PFSK-1 (cell line): Measurements from ENCODE around the gene ELOVL2.

Experiments
- FOXP2 ChIP-seq: optimal IDR thresholded peaks from 2 replicates; pipeline ENCODE3; 2011; ENCODE audit warnings: borderline replicate concordance, control low read depth, inconsistent platforms; ENCODE audit not compliant: insufficient read depth; ENCODE audit errors: extremely low read length, extremely low read depth
- POLR2AphosphoS5 ChIP-seq: IDR thresholded peaks from 2 replicates; pipeline ENCODE4 v1.6.1; 2012; ENCODE audit warnings: low read depth, mild to moderate bottlenecking, control low read depth, low read length, moderate library complexity
- SIN3A ChIP-seq: IDR thresholded peaks from 2 replicates; pipeline ENCODE4 v1.6.1; 2012; ENCODE audit warnings: mild to moderate bottlenecking, low read length, moderate library complexity, borderline replicate concordance; ENCODE audit not compliant: insufficient read depth
- TAF1 ChIP-seq: IDR thresholded peaks from 2 replicates; pipeline ENCODE4 v1.6.1; 2012; ENCODE audit warnings: low read length, control low read depth, borderline replicate concordance; ENCODE audit not compliant: insufficient read depth
- TF ChIP-seq, protein P1 (sequence below), 2 experiments: IDR thresholded peaks; 2 replicates each; pipeline versions ENCODE4 v1.6.1 to v1.8.0; 2011 to 2012; ENCODE audit warnings: low read depth in 2 of 2, low read length in 2 of 2, control low read depth in 1 of 2, inconsistent platforms in 1 of 2, mild to moderate bottlenecking in 1 of 2, moderate library complexity in 1 of 2; ENCODE audit not compliant: insufficient read depth in 1 of 2

- TF ChIP-seq POLR2AphosphoS5 (no peak), TAF1 (no peak), SIN3A (no peak), FOXP2 (no peak)
- TF ChIP-seq, protein P1, sequence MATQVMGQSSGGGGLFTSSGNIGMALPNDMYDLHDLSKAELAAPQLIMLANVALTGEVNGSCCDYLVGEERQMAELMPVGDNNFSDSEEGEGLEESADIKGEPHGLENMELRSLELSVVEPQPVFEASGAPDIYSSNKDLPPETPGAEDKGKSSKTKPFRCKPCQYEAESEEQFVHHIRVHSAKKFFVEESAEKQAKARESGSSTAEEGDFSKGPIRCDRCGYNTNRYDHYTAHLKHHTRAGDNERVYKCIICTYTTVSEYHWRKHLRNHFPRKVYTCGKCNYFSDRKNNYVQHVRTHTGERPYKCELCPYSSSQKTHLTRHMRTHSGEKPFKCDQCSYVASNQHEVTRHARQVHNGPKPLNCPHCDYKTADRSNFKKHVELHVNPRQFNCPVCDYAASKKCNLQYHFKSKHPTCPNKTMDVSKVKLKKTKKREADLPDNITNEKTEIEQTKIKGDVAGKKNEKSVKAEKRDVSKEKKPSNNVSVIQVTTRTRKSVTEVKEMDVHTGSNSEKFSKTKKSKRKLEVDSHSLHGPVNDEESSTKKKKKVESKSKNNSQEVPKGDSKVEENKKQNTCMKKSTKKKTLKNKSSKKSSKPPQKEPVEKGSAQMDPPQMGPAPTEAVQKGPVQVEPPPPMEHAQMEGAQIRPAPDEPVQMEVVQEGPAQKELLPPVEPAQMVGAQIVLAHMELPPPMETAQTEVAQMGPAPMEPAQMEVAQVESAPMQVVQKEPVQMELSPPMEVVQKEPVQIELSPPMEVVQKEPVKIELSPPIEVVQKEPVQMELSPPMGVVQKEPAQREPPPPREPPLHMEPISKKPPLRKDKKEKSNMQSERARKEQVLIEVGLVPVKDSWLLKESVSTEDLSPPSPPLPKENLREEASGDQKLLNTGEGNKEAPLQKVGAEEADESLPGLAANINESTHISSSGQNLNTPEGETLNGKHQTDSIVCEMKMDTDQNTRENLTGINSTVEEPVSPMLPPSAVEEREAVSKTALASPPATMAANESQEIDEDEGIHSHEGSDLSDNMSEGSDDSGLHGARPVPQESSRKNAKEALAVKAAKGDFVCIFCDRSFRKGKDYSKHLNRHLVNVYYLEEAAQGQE (IDR thresholded peaks at IDR 0.05; ENCODE audit: insufficient read depth in 1 of 2, low read depth in 2 of 2, low read length in 2 of 2), result no peak
Measured at GRCh38 chr6:11062715-11063114, 18.6 kb upstream of the ELOVL2 start.
